Measurements from ENCODE around the gene TBC1D3B.
"Not testable (repeated sequence)": the region's sequence is repeated elsewhere in the genome, so short reads cannot be mapped to it uniquely, and the experiment has no call there.

The TBC1D3B gene

GRCh38 chr17:36127911-36128310 is 48.5 kb downstream of the TBC1D3B start:
- no peak for FAIRE-seq

GRCh38 chr17:36127199-36127893 is 49.1 kb downstream of the TBC1D3B start:
- FAIRE-seq, result no peak

- no peak for FAIRE-seq
These were observed 51.3 kb downstream of the TBC1D3B start for GRCh38 chr17:36124879-36125824.

GRCh38 chr17:36123431-36123830 is 53.0 kb downstream of the TBC1D3B start:
- no peak for FAIRE-seq

GRCh38 chr17:36121099-36121498 is 55.3 kb downstream of the TBC1D3B start:
- FAIRE-seq, result not testable (repeated sequence)

- no peak for FAIRE-seq
These were observed 56.2 kb downstream of the TBC1D3B start for GRCh38 chr17:36120221-36120620.

GRCh38 chr17:36118477-36119353 is 57.7 kb downstream of the TBC1D3B start:
- no peak for FAIRE-seq

GRCh38 chr17:36117505-36118382 is 58.7 kb downstream of the TBC1D3B start:
- FAIRE-seq, result no peak
